NCI-H1694 treated with DMSO at 0.1 percent for 48 hours (cell line): ENCODE data around the gene DOCK7.
"Not testable (repeated sequence)": the region's sequence is repeated elsewhere in the genome, so short reads cannot be mapped to it uniquely, and the experiment has no call there.

Source experiments
- DNase-seq: peaks from one replicate; lab custom pipeline; 2025; lab: John Stamatoyannopoulos, UW

DOCK7 gene

GRCh38 chr1:62528015-62528414 is 160.2 kb downstream of the DOCK7 start:
- DNase-seq, result no peak

- DNase-seq, result not testable (repeated sequence)
Measured at GRCh38 chr1:62527346-62527745, 160.8 kb downstream of the DOCK7 start.

- no peak for DNase-seq
Measured at GRCh38 chr1:62523860-62524259, 164.3 kb downstream of the DOCK7 start.

- DNase-seq, result no peak
Measured at GRCh38 chr1:62516600-62516999, 171.6 kb downstream of the DOCK7 start.

GRCh38 chr1:62514746-62515423 is 173.3 kb downstream of the DOCK7 start:
- no peak for DNase-seq

GRCh38 chr1:62513013-62513412 is 175.2 kb downstream of the DOCK7 start:
- DNase-seq, result no peak

GRCh38 chr1:62509028-62509427 is 179.2 kb downstream of the DOCK7 start:
- no peak for DNase-seq

- DNase-seq, result peak; percentile 73
Measured at GRCh38 chr1:62508187-62508758, 179.9 kb downstream of the DOCK7 start.

- no peak for DNase-seq
Measured at GRCh38 chr1:62500210-62500609, 188.0 kb downstream of the DOCK7 start.

- DNase-seq, result no peak
Measured at GRCh38 chr1:62494137-62494536, 194.0 kb downstream of the DOCK7 start.

GRCh38 chr1:62493656-62494055 is 194.5 kb downstream of the DOCK7 start:
- DNase-seq, result no peak

GRCh38 chr1:62492521-62492920 is 195.7 kb downstream of the DOCK7 start:
- DNase-seq, result no peak

- DNase-seq, result no peak
Measured at GRCh38 chr1:62487956-62488355, 200.2 kb downstream of the DOCK7 start.

- no peak for DNase-seq
Measured at GRCh38 chr1:62484824-62485468, 203.2 kb downstream of the DOCK7 start.

GRCh38 chr1:62481681-62482080 is 206.5 kb downstream of the DOCK7 start:
- no peak for DNase-seq

GRCh38 chr1:62476525-62477219 is 211.5 kb downstream of the DOCK7 start:
- DNase-seq, result no peak

GRCh38 chr1:62467092-62467491 is 221.1 kb downstream of the DOCK7 start:
- DNase-seq, result peak; percentile 77

- no peak for DNase-seq
Measured at GRCh38 chr1:62462370-62462769, 225.8 kb downstream of the DOCK7 start.

- no peak for DNase-seq
Measured at GRCh38 chr1:62457955-62458354, 230.2 kb downstream of the DOCK7 start.

- no peak for DNase-seq
Measured at GRCh38 chr1:62452951-62453350, 235.2 kb downstream of the DOCK7 start.

- no peak for DNase-seq
Measured at GRCh38 chr1:62450301-62450700, 237.9 kb downstream of the DOCK7 start.

- no peak for DNase-seq
Measured at GRCh38 chr1:62448221-62448933, 239.8 kb downstream of the DOCK7 start.
